ENCODE data around the gene ZCCHC17.

Gene ZCCHC17

GRCh38 chr1:31394584-31395193 is 97.9 kb downstream of the ZCCHC17 start:
- DNase-seq (ENCODE audit: low read depth, low spot score): peak; percentile 95

GRCh38 chr1:31396633-31397351 is 100.0 kb downstream of the ZCCHC17 start:
- no peak for DNase-seq (ENCODE audit: low read depth, low spot score)

- no peak for DNase-seq (ENCODE audit: low read depth, low spot score)
Measured at GRCh38 chr1:31397360-31398095, 100.7 kb downstream of the ZCCHC17 start.

GRCh38 chr1:31398246-31398645 is 101.4 kb downstream of the ZCCHC17 start:
- DNase-seq (ENCODE audit: low read depth, low spot score): no peak

- DNase-seq (ENCODE audit: low read depth, low spot score): no peak
Measured at GRCh38 chr1:31399976-31400375, 103.1 kb downstream of the ZCCHC17 start.

GRCh38 chr1:31400393-31400792 is 103.6 kb downstream of the ZCCHC17 start:
- DNase-seq (ENCODE audit: low read depth, low spot score): no peak

GRCh38 chr1:31401241-31401640 is 104.4 kb downstream of the ZCCHC17 start:
- no peak for DNase-seq (ENCODE audit: low read depth, low spot score)

GRCh38 chr1:31405578-31406245 is 108.9 kb downstream of the ZCCHC17 start:
- DNase-seq (ENCODE audit: low read depth, low spot score): no peak

- DNase-seq (ENCODE audit: low read depth, low spot score): no peak
Measured at GRCh38 chr1:31407029-31407626, 110.3 kb downstream of the ZCCHC17 start.

GRCh38 chr1:31408788-31409318 is 112.0 kb downstream of the ZCCHC17 start:
- no peak for DNase-seq (ENCODE audit: low read depth, low spot score)

GRCh38 chr1:31409946-31410858 is 113.4 kb downstream of the ZCCHC17 start:
- DNase-seq (ENCODE audit: low read depth, low spot score): no peak

- no peak for DNase-seq (ENCODE audit: low read depth, low spot score)
Measured at GRCh38 chr1:31410871-31411270, 114.0 kb downstream of the ZCCHC17 start.

GRCh38 chr1:31412205-31412604 is 115.4 kb downstream of the ZCCHC17 start:
- no peak for DNase-seq (ENCODE audit: low read depth, low spot score)

GRCh38 chr1:31412732-31413404 is 116.0 kb downstream of the ZCCHC17 start, which contains the start of gene SERINC2:
Gene SERINC2 (plus strand): TSS chr1:31413213. CDS start chr1:31413266, 53 bp downstream.
- DNase-seq (ENCODE audit: low read depth, low spot score): no peak

- peak; percentile 49 for DNase-seq (ENCODE audit: low read depth, low spot score)
Measured at GRCh38 chr1:31413405-31414001, 116.7 kb downstream of the ZCCHC17 start.
